AG04450 (cell line): ENCODE measurements around the gene PLXDC2. TPM values are rescaled to one million over a fixed set of nuclear protein-coding genes. Genes with fewer than 3 reads are reported as not detected.

Experiments used
- CTCF ChIA-PET: fragments of 300-600, 350-600 bp; formaldehyde crosslinking; extraction: SDS; loops from one replicate; lab custom pipeline; 2022; ENCODE audit warnings: antibody characterized with exemption, inconsistent platforms; lab: Charles Lee
- POLR2A ChIA-PET: fragments of 350-600 bp; formaldehyde crosslinking; extraction: SDS; loops from one replicate; lab custom pipeline; 2021; ENCODE audit warnings: antibody characterized with exemption, inconsistent platforms; lab: Yijun Ruan, JAX
- DNase-seq: peaks from one replicate; pipeline ENCODE4 v3.0.0-alpha.2; 2011; ENCODE audit warnings: low read depth, low spot score
- H3K27ac ChIP-seq: one replicate; pipeline ENCODE4 v1.5.1; 2012; ENCODE audit warnings: low read depth, low read length, control low read depth
- H3K27me3 ChIP-seq: one replicate; pipeline ENCODE4 v1.6.0; 2012; ENCODE audit warnings: low read length; ENCODE audit not compliant: control insufficient read depth, insufficient read depth
- H3K4me3 ChIP-seq: 2 replicates; pipeline ENCODE4 v1.5.1; 2011; ENCODE audit warnings: mild to moderate bottlenecking, low read depth, low read length, control low read depth
- H3K9me3 ChIP-seq: 2 replicates; pipeline ENCODE4 v1.5.1; 2012; ENCODE audit warnings: low read length; ENCODE audit not compliant: control insufficient read depth, insufficient read depth
- polyA plus RNA-seq: library from polyadenylated mRNA; depleted of rRNA; stranded (reverse); fragments of >200 nt; gene quantifications from 2 replicates; pipeline ENCODE4 v1.2.3, GENCODE V29; 2011
- TF ChIP-seq, protein P1 (sequence below): IDR thresholded peaks from 2 replicates; pipeline ENCODE4 v1.5.1; 2011; ENCODE audit warnings: low read depth, low read length, control low read depth, inconsistent platforms

PLXDC2 gene
- polyA plus RNA-seq, 1 experiment = 10.4 TPM

DNA sequence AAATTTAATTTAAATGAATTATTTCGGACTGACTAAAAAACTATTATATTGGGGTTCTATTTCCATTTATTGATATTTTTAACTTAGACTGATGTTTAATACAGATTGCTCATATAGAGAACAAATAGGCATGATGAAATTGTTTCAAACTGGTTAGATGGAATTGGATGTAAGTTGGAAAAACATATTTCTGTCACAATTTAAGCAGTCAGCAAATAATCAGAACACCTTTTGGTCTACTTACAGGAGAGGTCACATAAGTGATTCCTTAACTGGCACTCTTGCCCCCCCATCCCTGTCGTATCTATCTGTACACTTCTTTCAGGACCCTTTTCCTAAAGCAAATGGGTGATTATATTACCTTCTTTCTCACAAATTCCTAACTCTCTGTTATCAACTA is 138.4 kb downstream of the PLXDC2 start:
- DNase-seq = no peak
- ChIA-PET CTCF (no interaction called here), POLR2A (no interaction called here)

DNA sequence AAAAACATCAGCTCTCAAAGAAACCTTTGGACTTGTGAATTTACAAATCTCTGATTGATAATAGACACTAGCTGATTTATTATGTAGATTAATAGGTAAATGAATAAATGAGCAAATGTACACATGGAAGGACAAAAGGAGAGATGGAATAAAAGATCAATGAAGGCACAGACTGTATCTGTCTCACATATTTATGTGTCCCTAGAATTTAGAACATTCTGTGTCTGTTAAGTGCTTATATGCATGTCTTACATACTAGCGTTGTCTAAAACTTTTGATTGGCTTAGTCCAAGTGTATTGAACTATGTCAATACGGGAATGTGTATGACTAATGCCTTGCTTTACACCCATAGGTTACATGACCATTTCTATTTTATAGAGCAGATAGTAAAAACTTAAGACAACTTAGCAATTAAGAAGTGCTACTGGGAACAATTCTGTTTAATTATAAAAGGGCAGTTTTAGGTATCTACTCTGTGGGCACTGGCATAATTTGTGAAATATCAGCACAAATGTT is 140.3 kb downstream of the PLXDC2 start:
- TF ChIP-seq, protein P1, sequence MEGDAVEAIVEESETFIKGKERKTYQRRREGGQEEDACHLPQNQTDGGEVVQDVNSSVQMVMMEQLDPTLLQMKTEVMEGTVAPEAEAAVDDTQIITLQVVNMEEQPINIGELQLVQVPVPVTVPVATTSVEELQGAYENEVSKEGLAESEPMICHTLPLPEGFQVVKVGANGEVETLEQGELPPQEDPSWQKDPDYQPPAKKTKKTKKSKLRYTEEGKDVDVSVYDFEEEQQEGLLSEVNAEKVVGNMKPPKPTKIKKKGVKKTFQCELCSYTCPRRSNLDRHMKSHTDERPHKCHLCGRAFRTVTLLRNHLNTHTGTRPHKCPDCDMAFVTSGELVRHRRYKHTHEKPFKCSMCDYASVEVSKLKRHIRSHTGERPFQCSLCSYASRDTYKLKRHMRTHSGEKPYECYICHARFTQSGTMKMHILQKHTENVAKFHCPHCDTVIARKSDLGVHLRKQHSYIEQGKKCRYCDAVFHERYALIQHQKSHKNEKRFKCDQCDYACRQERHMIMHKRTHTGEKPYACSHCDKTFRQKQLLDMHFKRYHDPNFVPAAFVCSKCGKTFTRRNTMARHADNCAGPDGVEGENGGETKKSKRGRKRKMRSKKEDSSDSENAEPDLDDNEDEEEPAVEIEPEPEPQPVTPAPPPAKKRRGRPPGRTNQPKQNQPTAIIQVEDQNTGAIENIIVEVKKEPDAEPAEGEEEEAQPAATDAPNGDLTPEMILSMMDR = no peak
- Histone ChIP-seq H3K27me3 (no peaks in the 10 kb centered on the region), H3K9me3 (no peaks in the 10 kb centered on the region), H3K4me3 (no peak overlapping the region), H3K27ac (no peak overlapping the region)
- ChIA-PET POLR2A (no interaction called here), CTCF (no interaction called here)
- DNase-seq = no peak

More for the DNA sequence above, 138.4 kb downstream of the PLXDC2 start:
- no peak overlapping the region for H3K4me3 ChIP-seq
- no peak overlapping the region for H3K27ac ChIP-seq
- no peaks in the 10 kb centered on the region for H3K9me3 ChIP-seq
- H3K27me3 ChIP-seq = no peaks in the 10 kb centered on the region
- TF ChIP-seq, protein P1 = no peak

DNA sequence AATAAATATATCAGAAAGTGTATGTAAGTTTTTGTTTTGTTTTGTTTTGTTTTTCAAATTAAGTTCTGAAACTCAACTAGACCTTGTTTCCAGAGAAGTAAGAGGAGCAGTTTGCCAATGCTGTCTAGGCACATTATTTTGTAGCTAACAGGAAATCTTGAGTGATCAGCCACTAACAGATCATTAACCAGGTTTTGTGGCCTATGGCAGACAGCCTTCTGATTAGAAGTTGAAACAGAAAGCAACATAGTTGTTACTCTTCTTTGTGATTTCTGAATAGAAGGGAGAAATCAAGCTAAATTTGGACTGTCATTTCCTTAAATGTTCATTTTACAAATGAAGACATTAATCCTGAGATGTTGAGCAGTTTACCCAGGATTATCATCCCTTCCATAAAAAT is 142.6 kb downstream of the PLXDC2 start:
- TF ChIP-seq, protein P1 = no peak
- Histone ChIP-seq H3K4me3 (no peak overlapping the region), H3K9me3 (no peaks in the 10 kb centered on the region; the same call in 1 of the 2 replicates), H3K27me3 (no peaks in the 10 kb centered on the region), H3K27ac (no peak overlapping the region)
- DNase-seq = no peak
- ChIA-PET CTCF (interaction anchor here (0.6 kb wide), 1 partner anchor 546 kb away, joined by 3 read pairs; no protein-coding TSS in a partner anchor), POLR2A (no interaction called here)

DNA sequence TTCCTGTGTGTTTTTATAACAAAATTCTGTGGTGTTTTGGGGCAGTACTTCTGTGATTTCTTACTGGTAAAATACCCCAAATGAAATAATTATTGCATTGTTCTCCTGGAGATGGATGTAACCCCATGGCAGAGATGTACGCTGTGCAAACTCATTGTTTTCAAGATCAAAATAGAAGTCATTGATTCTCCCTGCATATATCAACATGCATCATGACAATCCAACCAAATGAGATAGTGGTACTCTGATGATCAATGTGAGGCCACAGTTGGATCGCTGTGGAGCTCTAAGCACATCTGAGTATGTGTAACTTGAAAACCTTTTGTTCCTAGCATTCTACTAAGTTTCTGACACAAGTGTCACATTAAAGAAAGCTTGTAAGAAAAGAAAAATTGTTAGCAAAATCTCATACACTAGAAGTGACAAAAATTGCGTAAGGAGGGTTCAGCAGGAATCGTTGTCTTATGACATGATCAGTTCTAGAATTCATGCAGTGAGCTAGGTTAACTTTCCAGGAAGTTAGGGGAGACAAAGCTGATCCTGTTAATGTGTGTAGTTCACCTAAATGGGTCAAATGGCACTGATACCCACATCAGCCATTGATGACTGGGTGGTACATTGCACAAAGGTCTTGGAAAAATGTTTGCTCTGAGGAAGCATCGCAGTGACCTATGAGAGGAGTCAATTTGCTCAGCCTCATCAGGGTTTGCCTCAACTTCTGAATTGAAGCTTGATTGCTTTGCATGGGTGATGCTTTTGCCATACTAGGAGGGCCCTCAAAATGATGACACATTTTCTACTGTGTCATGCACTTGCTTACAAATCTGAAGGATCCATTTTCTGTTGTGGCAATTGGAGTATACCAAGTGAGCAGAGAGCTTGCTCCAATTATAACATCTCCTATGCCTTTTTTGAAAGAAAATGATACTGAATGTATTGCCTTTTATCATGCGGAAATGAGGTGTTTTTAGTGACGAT is 145.1 kb downstream of the PLXDC2 start:
- CTCF ChIA-PET = no interaction called here
- no peak for DNase-seq
- Histone ChIP-seq H3K27me3 (no peaks in the 10 kb centered on the region), H3K27ac (no peak overlapping the region), H3K4me3 (no peak overlapping the region), H3K9me3 (no peaks in the 10 kb centered on the region; the same call in 1 of the 2 replicates)
- POLR2A ChIA-PET = no interaction called here
- TF ChIP-seq, protein P1 = no peak

DNA sequence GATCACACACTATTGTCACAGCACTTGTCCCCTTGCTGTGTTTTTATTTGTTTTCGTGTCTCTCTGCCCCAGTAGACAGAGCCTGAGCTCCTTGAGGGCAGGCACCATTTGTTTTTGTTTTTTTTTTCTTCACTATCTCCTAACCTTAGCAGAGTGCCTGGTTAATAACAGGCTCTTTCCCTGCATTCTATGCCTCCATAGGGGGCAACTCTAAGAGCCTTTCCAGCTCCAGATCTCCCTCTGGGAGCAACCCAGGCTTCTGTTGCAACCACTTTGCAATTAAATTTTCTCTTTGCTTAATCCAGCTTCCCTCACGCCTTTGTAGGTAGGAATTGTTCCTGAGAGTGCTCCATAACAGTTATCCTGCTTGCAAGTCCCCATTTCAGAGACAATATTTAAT is 148.4 kb downstream of the PLXDC2 start:
- Histone ChIP-seq H3K9me3 (no peaks in the 10 kb centered on the region; the same call in 1 of the 2 replicates), H3K4me3 (no peak overlapping the region), H3K27me3 (no peaks in the 10 kb centered on the region), H3K27ac (no peak overlapping the region)
- DNase-seq = no peak
- CTCF ChIA-PET = interaction anchor here (0.6 kb wide), 1 partner anchor 72 kb away, joined by 3 read pairs; no protein-coding TSS in a partner anchor
- TF ChIP-seq, protein P1 = no peak
- POLR2A ChIA-PET = no interaction called here
